DOHH2 (cell line): ENCODE measurements around the gene KIAA1614.

ENCODE experiments used
- EZH2phosphoT487 ChIP-seq: fragments of 200-600 bp; sonication (generic); IDR thresholded peaks from 2 replicates; pipeline ENCODE4 v1.6.1; 2017; ENCODE audit warnings: borderline replicate concordance, mild to moderate bottlenecking, antibody characterized with exemption, low read length, moderate library complexity, mixed read lengths
- TF ChIP-seq, protein P1 (sequence below): fragments of 200-600 bp; sonication (generic); IDR thresholded peaks from one replicate; pipeline ENCODE4 v1.5.1; 2014; ENCODE audit warnings: antibody characterized with exemption, mild to moderate bottlenecking, low read depth, low read length; ENCODE audit not compliant: poor library complexity, severe bottlenecking

DNA sequence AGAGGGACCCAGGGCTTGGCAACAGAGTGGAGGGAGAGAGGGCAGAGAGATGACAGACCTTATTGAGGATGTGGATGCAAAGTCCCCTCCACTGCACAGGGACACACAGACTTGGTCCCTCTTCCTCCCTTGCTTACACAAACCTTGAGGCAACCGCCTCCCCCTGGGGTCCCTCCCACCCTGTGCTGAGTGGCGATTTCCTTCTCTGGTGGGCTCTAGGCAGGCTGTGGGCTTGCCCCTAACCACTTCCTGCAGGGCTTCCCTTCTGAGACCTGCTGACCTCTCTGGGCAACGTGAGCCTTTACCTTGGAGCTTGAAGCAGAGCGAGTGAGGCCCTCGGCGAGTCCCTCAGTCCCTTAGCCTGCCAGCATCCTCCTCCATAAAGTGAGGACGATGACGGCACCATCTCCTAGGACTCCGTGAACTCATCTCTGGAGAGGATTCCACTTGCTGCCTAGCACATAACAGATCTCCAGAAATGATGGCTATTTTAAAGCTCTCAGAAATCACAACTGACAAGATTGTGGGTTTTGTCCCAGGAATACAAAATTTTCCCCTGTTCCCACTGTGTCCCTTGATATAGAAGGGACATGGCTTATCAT lies 25.0 kb downstream of the KIAA1614 start:
- TF ChIP-seq, protein P1, sequence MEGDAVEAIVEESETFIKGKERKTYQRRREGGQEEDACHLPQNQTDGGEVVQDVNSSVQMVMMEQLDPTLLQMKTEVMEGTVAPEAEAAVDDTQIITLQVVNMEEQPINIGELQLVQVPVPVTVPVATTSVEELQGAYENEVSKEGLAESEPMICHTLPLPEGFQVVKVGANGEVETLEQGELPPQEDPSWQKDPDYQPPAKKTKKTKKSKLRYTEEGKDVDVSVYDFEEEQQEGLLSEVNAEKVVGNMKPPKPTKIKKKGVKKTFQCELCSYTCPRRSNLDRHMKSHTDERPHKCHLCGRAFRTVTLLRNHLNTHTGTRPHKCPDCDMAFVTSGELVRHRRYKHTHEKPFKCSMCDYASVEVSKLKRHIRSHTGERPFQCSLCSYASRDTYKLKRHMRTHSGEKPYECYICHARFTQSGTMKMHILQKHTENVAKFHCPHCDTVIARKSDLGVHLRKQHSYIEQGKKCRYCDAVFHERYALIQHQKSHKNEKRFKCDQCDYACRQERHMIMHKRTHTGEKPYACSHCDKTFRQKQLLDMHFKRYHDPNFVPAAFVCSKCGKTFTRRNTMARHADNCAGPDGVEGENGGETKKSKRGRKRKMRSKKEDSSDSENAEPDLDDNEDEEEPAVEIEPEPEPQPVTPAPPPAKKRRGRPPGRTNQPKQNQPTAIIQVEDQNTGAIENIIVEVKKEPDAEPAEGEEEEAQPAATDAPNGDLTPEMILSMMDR, result no peak
- TF ChIP-seq EZH2phosphoT487, result no peak
